NCI-H345 treated with DMSO at 0.1 percent for 48 hours (cell line): Measurements from ENCODE around the gene HCFC1.
A peak's percentile ranks its signal among the peaks of the same experiment; 100 is the strongest.

ENCODE experiments used
- DNase-seq: peaks from one replicate; lab custom pipeline; 2025; ENCODE audit not compliant: unreplicated experiment; lab: John Stamatoyannopoulos, UW

HCFC1 gene

DNA sequence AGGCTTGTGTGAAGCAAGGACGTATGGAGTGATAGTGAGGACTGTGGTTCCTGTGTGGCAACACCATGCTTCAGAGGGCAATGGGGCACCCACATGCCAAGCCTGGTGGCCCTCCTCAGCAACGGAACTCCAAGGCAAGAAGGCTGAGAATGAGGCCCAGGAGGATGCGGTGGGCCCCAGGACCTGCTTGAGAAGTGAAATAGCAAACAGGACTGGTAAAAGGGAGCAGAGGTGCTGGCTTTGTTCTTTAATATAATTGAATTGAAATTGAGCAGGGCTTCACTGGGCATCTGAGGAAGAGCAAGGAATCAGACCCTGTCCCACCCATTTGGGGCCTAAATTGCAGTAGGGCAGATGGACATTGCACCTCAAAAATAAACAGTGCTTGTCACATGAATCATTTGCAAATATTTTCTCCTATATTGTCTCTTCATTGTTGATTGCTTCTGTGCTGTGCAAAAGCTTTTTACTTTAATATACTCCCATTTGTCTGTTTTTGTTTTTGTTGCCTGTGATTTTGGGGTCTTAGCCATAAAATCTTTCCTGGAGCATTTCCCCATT, 3.2 kb upstream of the HCFC1 start:
- no peak for DNase-seq

DNA sequence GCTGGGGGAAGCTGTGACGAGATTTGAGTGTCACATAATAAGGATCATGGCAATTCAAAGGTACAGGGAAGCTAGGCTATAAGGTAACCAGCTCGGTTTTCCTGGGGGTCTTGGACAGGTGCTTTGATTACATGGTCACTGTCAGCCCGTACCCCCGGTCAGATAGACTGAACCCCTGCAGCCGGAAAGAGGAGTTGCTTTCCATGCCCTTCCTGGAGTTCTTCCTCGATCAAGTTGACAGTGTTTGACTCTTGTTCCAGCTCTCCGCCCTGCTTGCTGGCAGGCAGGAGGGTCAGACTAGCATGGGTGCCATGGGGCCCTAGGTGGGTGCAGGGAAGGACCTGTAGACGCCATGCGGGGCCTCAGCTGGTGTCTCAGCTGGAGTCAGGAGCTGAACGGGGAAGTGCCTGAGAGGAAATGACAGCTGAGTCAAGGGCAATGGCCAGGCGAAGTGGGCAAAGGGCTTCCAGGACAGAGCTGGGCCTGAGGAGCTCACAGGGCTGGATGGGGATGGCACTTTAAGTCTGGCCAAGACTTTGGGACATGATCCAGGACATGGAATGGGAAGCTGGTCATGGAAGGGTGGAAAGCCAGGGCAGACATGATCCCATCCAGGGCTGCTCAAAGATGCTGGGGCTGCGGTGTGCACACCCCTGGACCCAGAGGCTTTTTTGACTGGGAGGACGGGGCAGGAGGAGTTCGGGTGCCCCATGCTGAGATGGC, 2.5 kb upstream of the HCFC1 start:
- DNase-seq: no peak

DNA sequence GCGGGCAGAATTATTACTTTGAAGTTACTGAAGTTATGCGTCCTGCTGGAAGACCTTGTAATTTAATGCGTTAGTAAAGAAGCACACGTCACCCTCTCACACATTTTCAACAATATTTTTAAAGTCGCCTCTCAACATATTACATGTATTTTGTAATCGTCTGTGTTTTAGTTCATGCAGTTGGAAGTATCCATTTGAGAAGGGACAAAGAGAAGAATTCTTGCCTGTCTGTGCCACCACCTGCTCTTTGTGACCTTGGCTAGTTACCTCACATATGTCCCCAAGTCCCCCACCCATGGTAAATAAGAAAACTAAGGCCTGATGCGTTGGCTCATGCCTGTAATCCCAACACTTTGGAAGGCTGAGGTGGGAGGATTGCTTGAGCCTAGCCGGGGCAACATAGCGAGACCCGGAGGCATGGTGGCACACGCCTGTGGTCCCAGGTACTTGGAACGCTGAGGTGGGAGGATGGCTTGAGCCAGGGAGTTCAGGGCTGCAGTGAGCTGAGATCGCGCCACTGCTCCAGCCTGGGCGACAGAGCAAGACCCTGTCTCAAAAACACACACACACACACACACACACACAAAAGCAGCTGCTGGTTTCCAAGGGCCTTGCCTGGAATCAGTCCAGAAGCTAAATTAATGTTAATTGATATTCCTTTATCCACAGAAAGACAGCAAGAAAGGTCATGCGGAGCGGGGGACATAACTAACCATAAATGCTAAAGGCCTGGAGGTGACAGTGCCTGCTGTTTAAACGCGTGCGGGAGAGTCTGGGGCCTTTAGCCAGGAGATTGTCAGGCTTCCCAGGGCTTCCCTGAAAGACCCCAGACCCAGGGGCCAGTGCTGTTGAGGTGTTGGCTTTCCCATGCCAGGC, 1.7 kb upstream of the HCFC1 start:
- no peak for DNase-seq

- DNase-seq: peak; percentile 76
Measured at GRCh38 chrX:153972368-153973126, 929 bp upstream of the HCFC1 start, which contains the start of gene TMEM187. Gene TMEM187 (plus strand): TSS chrX:153972754. CDS start chrX:153982063, 9,309 bp downstream.

DNA sequence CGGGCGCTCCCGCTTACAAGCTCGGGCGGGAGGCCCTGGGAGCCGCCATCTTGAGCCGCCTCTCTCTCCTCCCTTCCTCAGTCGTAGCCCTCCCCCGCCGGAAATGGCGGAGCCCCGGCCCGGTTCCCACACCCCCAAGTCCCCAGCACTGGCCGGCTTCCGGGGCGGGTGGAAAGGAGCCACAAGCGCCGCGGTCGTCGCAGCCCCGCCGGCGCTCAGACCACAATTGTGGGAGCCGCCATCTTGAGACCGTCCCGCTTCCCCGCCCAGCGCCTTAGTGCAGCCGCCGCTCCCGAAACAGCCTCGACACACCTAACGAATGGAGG, 531 bp downstream of the HCFC1 start:
- no peak for DNase-seq

DNA sequence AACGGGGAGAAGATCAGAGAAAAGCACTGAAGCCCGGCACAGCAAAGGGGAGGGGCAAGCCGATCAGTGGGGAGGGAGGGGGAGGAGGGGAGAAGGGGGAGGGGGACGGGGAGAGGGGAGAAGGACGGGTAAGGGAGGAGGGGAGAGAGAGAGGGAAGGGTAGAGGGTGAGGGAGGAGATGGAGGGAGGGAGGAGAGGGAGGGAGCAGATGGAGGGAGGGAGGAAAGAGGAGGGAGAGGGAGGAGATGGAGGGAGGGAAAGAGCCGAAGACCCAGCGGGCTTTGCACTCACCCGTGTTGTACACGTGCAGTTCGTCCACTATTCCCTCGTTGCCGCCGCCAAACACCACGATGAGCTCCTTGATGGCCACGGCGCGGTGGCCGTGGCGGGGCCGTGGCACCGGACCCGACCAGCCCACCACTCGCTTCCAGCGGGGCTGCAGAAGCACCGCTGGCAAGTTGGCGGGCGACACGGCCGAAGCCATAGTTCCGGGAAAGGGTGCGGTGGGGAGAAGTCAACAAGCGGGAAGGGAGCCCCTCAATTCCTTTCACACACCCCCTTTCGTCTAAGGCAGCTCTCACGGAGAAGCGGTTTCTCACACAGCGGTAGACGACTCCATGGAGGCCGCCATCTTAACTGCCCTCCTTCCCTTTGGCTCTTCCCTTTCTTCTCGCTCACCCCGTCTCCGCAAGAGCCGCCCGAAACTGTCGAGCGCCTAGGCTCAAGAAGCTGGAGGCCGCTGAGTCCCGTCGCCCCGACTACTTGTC, 1.1 kb downstream of the HCFC1 start:
- DNase-seq: no peak

- DNase-seq: no peak
Measured at GRCh38 chrX:153969904-153970356, 1.7 kb downstream of the HCFC1 start.

DNA sequence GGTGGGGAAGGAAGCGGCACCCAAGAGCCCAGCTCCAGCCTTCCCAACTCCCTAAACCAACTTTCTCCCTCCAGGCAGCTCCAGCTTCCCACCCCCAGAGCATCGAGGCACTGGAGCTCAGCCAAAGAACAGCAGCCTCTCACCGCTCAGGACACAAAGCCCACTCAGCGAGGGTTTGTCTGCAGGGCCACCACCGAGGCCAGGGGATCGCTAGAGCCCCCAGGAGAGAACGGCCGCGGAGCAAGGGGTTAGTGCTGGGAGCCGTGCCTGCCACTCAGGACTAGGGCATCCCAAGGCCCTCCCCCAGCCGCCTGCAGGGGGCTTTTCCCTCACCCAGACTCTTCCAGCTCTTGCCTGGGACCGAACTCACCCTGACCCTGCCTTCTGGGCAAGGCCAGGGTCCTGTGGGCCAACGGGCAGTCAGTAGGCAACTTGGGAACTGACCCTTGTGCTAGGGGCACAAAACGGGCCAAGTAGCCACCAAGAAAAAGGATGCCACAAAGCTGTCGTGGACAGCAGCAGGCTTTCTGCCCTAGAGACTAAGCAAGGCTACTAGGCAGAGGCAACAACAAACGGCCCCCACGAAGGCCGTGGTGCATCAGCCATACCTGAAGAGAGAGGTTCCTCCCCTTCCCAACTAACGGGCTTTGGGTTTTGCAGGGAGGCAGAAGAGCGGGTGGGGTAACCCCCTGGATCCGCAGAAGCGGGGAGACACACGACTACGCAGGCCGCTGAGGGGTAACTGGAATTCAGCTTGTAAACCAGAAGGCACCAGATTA, 2.3 kb downstream of the HCFC1 start:
- no peak for DNase-seq

- no peak for DNase-seq
Measured at GRCh38 chrX:153968754-153969124, 2.9 kb downstream of the HCFC1 start.

GRCh38 chrX:153968255-153968654, 3.4 kb downstream of the HCFC1 start:
- DNase-seq: no peak

DNA sequence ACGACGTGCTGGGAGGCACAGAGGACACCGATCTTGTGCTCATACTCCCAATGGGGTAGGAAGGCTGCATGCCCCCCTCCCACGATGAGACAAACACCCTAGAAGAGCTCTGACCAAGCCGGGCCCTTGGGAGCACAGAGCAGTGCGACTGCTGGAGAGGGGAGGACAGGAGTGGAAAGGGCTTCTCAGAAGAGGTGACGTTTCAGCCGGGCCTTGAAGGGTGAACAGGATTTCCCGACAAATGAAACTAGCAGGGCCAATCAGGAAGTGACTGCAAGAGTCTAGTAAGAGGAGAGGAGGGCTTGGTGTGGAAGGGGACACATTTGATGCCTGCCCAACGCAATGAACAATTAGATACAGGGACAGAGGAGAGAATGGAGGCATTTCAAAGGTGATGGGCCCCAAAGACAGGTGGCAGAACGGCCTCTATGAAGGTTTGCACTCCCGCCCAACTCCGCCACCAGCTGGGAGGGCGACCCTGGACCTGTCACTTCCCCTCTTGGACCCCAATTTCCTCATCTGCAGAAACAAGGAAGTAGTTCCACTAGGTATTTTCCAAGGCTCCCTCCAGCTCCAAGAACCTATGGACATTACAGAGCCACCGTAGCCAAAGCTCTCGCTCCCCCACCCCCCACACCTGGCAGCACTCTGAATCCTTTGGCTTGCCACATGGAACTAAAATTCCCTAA, 3.9 kb downstream of the HCFC1 start:
- no peak for DNase-seq

- no peak for DNase-seq
Measured at GRCh38 chrX:153966841-153967535, 4.6 kb downstream of the HCFC1 start.

DNA sequence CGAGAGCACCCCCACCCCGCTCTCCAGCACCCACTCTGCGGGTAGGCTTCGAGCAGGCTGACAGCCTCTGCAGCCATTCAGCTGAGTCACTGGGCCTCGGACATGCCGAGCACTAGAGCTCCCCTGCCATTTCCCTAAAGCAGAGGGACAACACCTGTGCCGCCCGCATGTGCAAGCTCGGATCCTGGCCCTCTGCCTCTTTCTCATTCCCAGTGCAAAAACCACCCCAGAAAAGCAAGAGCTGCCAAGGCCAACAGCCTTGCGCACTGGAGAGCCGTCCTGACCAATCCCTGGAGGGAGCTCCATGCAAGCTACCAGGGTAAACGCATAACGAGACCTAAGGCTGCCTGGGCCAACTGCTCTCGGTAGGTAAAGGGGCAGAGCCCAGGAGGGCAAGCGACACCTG, 5.3 kb downstream of the HCFC1 start:
- no peak for DNase-seq

GRCh38 chrX:153965406-153965805, 6.2 kb downstream of the HCFC1 start:
- DNase-seq: no peak

GRCh38 chrX:153964105-153964504, 7.5 kb downstream of the HCFC1 start:
- no peak for DNase-seq

- no peak for DNase-seq
Measured at GRCh38 chrX:153963546-153963945, 8.1 kb downstream of the HCFC1 start.

DNA sequence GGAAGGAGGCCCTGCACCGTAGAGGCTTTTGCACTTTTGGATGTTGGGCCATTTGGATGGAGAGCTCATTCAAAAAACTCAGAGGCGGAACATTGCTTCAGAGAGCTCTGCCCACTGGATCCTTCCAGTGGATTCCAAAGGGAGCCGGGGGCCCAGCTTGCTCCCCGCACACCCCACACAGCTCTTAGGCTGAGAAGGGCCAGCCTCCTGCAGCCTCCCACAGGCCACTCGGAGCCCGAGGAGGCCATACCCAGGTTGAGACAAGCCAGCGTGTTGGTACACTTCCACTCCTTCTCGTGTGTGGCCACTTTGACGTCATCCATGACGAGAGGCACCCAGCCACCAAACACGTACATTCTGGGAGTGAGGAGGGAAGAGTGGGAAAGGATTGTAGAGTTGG, 10.3 kb downstream of the HCFC1 start:
- DNase-seq: no peak

- DNase-seq: no peak
Measured at GRCh38 chrX:153960786-153961185, 10.8 kb downstream of the HCFC1 start.

- DNase-seq: no peak
Measured at GRCh38 chrX:153960077-153960476, 11.5 kb downstream of the HCFC1 start.
